Stimulated activated CD4-positive, alpha-beta T cell treated with anti-CD3 and anti-CD28 coated beads, TNF-alpha, amount 100 ng/mL, for 1 hour (primary cell): ENCODE results near the gene STK33.

ENCODE experiments used
- DNase-seq, 3 donors: peaks; one replicate each; pipeline ENCODE4 v3.0.0-alpha.2; 2020; ENCODE audit warnings: low read depth in 3 of 3, low spot score in 1 of 3

STK33 gene

GRCh38 chr11:8593935-8594909 is at the start of gene STK33:
STK33 (minus strand) TSS chr11:8594228; CDS start chr11:8474905, 119,323 bp downstream.
- no peak for DNase-seq

- DNase-seq, result no peak
Measured at GRCh38 chr11:8642196-8642841, 48.3 kb upstream of the STK33 start.

- no peak for DNase-seq
Measured at GRCh38 chr11:8641332-8641731, 47.3 kb upstream of the STK33 start.

- DNase-seq, result no peak
Measured at GRCh38 chr11:8640267-8640906, 46.4 kb upstream of the STK33 start.

- DNase-seq, result no peak
Measured at GRCh38 chr11:8639655-8640054, 45.6 kb upstream of the STK33 start.

- no peak for DNase-seq
Measured at GRCh38 chr11:8638300-8638699, 44.3 kb upstream of the STK33 start.

- no peak for DNase-seq
Measured at GRCh38 chr11:8636127-8636526, 42.1 kb upstream of the STK33 start.

- no peak for DNase-seq
Measured at GRCh38 chr11:8634498-8634897, 40.5 kb upstream of the STK33 start.

- no peak for DNase-seq
Measured at GRCh38 chr11:8631395-8632118, 37.5 kb upstream of the STK33 start.

- no peak for DNase-seq
Measured at GRCh38 chr11:8624698-8625097, 30.7 kb upstream of the STK33 start.

- no peak for DNase-seq
Measured at GRCh38 chr11:8621147-8621546, 27.1 kb upstream of the STK33 start.

GRCh38 chr11:8617063-8617462 is 23.0 kb upstream of the STK33 start:
- DNase-seq, result no peak

GRCh38 chr11:8615291-8616032 is 21.4 kb upstream of the STK33 start:
- DNase-seq, result no peak

GRCh38 chr11:8614497-8614896 is 20.5 kb upstream of the STK33 start:
- DNase-seq, result no peak

- no peak for DNase-seq
Measured at GRCh38 chr11:8613036-8613435, 19.0 kb upstream of the STK33 start.

- no peak for DNase-seq
Measured at GRCh38 chr11:8612522-8612921, 18.5 kb upstream of the STK33 start.

GRCh38 chr11:8610532-8611116 is 16.6 kb upstream of the STK33 start:
- DNase-seq, result no peak

GRCh38 chr11:8608652-8609051 is 14.6 kb upstream of the STK33 start:
- no peak for DNase-seq

GRCh38 chr11:8605971-8606563 is 12.0 kb upstream of the STK33 start:
- DNase-seq, result no peak
